ENCODE measurements around the gene ABCA7. TPM values are rescaled to one million over a fixed set of nuclear protein-coding genes. Genes with fewer than 3 reads are reported as not detected.

ABCA7 gene
- total RNA-seq, 1 experiment from 2014 or later = 40.3 TPM

DNA sequence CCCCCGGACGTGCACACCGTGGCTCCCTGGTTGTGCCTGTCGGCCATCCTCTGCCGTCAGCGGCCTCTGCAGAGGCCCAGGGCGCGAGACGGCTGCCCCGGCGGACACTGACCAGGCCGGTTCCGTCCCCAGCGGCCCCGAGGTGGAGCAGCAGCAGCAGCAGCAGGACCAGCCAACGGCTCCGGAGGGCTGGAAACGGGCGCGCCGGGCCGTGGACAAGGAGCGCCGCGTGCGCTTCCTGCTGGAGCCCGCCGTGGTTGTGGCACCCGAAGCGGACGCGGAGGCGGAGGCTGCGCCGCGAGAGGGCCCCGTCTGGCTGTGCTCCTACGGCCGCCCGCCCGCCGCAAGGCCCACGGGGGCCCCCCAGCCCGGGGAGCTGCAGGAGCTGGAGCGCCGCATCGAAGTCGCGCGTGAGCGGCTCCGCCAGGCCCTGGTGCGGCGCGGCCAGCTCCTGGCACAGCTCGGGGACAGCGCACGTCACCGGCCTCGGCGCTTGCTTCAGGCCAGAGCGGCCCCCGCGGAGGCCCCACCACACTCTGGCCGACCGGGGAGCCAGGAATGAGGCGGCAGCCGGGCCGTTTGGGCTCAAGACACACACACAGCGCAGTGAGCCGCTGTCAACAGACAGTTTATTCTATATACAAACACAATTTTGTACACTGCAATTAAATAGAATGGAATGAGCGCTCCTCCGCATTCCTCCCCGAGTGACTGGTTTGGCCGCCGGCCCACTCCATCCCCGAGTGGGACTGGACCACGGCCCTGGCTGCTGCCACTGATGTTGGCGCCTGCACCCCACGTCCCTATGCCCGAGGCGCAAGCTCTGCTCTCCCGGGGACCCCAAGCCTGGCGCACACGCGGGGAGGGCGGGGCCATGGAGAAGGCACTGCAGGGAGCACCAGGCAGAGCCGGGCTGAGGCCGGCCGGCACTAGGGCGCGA lies 30.6 kb upstream of the ABCA7 start (continued):
- TF ChIP-seq IRF1 (CRISPR knock-in tag; IDR thresholded peaks at IDR 0.05) (no peak), NFYB (CRISPR knock-in tag; conservative IDR thresholded peaks at IDR 0.05; ENCODE audit: low read depth) (no peak), TP53 (CRISPR knock-in tag; IDR thresholded peaks at IDR 0.05) (no peak), ZNF232 (CRISPR knock-in tag; IDR thresholded peaks at IDR 0.05) (no peak)
- TF ChIP-seq, protein P1, sequence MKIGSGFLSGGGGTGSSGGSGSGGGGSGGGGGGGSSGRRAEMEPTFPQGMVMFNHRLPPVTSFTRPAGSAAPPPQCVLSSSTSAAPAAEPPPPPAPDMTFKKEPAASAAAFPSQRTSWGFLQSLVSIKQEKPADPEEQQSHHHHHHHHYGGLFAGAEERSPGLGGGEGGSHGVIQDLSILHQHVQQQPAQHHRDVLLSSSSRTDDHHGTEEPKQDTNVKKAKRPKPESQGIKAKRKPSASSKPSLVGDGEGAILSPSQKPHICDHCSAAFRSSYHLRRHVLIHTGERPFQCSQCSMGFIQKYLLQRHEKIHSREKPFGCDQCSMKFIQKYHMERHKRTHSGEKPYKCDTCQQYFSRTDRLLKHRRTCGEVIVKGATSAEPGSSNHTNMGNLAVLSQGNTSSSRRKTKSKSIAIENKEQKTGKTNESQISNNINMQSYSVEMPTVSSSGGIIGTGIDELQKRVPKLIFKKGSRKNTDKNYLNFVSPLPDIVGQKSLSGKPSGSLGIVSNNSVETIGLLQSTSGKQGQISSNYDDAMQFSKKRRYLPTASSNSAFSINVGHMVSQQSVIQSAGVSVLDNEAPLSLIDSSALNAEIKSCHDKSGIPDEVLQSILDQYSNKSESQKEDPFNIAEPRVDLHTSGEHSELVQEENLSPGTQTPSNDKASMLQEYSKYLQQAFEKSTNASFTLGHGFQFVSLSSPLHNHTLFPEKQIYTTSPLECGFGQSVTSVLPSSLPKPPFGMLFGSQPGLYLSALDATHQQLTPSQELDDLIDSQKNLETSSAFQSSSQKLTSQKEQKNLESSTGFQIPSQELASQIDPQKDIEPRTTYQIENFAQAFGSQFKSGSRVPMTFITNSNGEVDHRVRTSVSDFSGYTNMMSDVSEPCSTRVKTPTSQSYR (CRISPR knock-in tag; IDR thresholded peaks at IDR 0.05) = no peak

DNA sequence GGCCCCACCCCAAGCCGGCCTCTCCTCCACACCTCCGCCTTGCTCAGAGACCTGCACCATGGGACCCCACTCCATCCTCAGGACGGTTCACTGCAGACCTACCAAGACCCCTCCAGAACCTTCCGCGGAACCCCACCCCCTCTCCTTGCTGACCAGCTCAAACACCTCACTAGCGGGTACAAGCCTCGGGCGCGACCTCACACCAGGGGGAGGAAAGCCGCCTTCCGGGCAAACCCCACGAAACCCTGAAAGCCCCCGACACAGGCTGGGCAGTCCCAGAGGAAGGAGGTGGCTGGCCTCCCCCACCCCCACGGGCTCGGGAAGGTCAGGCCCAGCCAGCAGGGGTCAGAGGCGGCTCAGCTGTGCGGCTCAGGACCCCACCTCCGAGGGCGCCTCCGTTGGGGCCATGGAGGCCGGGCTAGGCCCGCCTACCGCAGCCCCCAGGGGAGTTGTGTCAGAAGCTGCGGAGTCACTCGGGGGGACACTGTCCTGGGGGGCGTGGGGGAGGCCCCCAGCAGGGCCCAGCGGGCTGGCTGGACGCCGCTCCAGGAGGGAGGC lies 29.8 kb upstream of the ABCA7 start:
- DNase-seq (ENCODE audit: low spot score) (no peak), ATAC-seq (no peak)
- TF ChIP-seq CREM (CRISPR knock-in tag; IDR thresholded peaks at IDR 0.05) (no peak), HMGA2 (CRISPR knock-in tag; IDR thresholded peaks at IDR 0.05) (no peak), ZNF219 (CRISPR knock-in tag; IDR thresholded peaks at IDR 0.05; ENCODE audit: borderline replicate concordance) (no peak), FOXK1 (CRISPR knock-in tag; IDR thresholded peaks at IDR 0.05) (no peak), ZNF512 (CRISPR knock-in tag; IDR thresholded peaks at IDR 0.05; ENCODE audit: borderline replicate concordance) (no peak), MYBL2 (CRISPR knock-in tag; IDR thresholded peaks at IDR 0.05) (no peak), NR1H2 (CRISPR knock-in tag; IDR thresholded peaks at IDR 0.05) (no peak), RELA (CRISPR knock-in tag; IDR thresholded peaks at IDR 0.05; ENCODE audit: borderline replicate concordance) (no peak)
- TF ChIP-seq, protein P1 (CRISPR knock-in tag; IDR thresholded peaks at IDR 0.05) = no peak
- H3K36me3 Mint-ChIP-seq = peaks cover 7% of the 10 kb centered on the region; the same call in 1 of the 2 replicates
- ChIA-PET POLR2A (no interaction called here), CTCF (no interaction called here)
- H3K27me3 Mint-ChIP-seq (ENCODE audit: low read depth) = no peaks in the 10 kb centered on the region; the same call in 1 of the 2 replicates
- H3K9me3 Mint-ChIP-seq = no peaks in the 10 kb centered on the region
- H3K4me1 Mint-ChIP-seq = no peaks in the 10 kb centered on the region
- H3K4me3 Mint-ChIP-seq = no peak overlapping the region
- H3K27ac Mint-ChIP-seq = no peak overlapping the region
